SKM-1 treated with dmso at 0.1 percent for 144 hours (cell line): ENCODE results near the gene DLGAP1.

Experiments
- DNase-seq: peaks from one replicate; lab custom pipeline; 2025; ENCODE audit not compliant: unreplicated experiment; lab: John Stamatoyannopoulos, UW

Gene DLGAP1

GRCh38 chr18:3578621-3579020, 876.5 kb downstream of the DLGAP1 start:
- no peak for DNase-seq

- no peak for DNase-seq
These were observed 877.7 kb downstream of the DLGAP1 start for GRCh38 chr18:3577281-3577855.

GRCh38 chr18:3572761-3573160, 882.3 kb downstream of the DLGAP1 start:
- no peak for DNase-seq

- DNase-seq = no peak
These were observed 888.3 kb downstream of the DLGAP1 start for GRCh38 chr18:3566851-3567250.

GRCh38 chr18:3560755-3561154, 894.4 kb downstream of the DLGAP1 start:
- DNase-seq = no peak

GRCh38 chr18:3554811-3555427, 900.2 kb downstream of the DLGAP1 start:
- DNase-seq = no peak

- DNase-seq = no peak
These were observed 901.0 kb downstream of the DLGAP1 start for GRCh38 chr18:3554091-3554601.

- no peak for DNase-seq
These were observed 902.8 kb downstream of the DLGAP1 start for GRCh38 chr18:3552305-3552704.

GRCh38 chr18:3547891-3548615, 907.1 kb downstream of the DLGAP1 start:
- DNase-seq = no peak

GRCh38 chr18:3546106-3546505, 909.0 kb downstream of the DLGAP1 start:
- DNase-seq = no peak

GRCh38 chr18:3544537-3544936, 910.6 kb downstream of the DLGAP1 start:
- no peak for DNase-seq

GRCh38 chr18:3541549-3542386, 913.3 kb downstream of the DLGAP1 start:
- DNase-seq = no peak

GRCh38 chr18:3540805-3541548, 914.1 kb downstream of the DLGAP1 start:
- DNase-seq = no peak

GRCh38 chr18:3538954-3539617, 916.0 kb downstream of the DLGAP1 start:
- DNase-seq = no peak

- DNase-seq = no peak
These were observed 916.7 kb downstream of the DLGAP1 start for GRCh38 chr18:3538456-3538855.

- DNase-seq = no peak
These were observed 924.3 kb downstream of the DLGAP1 start for GRCh38 chr18:3530807-3531206.

GRCh38 chr18:3529601-3530000, 925.5 kb downstream of the DLGAP1 start:
- DNase-seq = no peak

GRCh38 chr18:3529077-3529476, 926.0 kb downstream of the DLGAP1 start:
- DNase-seq = no peak

GRCh38 chr18:3528231-3528630, 926.9 kb downstream of the DLGAP1 start:
- no peak for DNase-seq
